ENCODE results near the gene JSRP1. TPM values are rescaled to one million over a fixed set of nuclear protein-coding genes. Genes with fewer than 3 reads are reported as not detected.

Gene JSRP1
- total RNA-seq, 1 experiment from 2014 or later: not detected

GRCh38 chr19:2251106-2252054 is 4.8 kb downstream of the JSRP1 start:
- DNase-seq (ENCODE audit: low read depth): no peak
- in situ Hi-C loops (cut with HindIII; ENCODE audit: low pct_unique_long_range_greater_than_20kb, low sequenced_read_pairs): no loop called here

- in situ Hi-C loops (cut with HindIII; ENCODE audit: low pct_unique_long_range_greater_than_20kb, low sequenced_read_pairs): no loop called here
- no peak for DNase-seq (ENCODE audit: low read depth)
These were observed 5.5 kb downstream of the JSRP1 start for GRCh38 chr19:2250766-2251105.

- in situ Hi-C loops (cut with HindIII; ENCODE audit: low pct_unique_long_range_greater_than_20kb, low sequenced_read_pairs): no loop called here
- DNase-seq (ENCODE audit: low read depth): no peak
These were observed 6.1 kb downstream of the JSRP1 start for GRCh38 chr19:2249880-2250765.

- in situ Hi-C loops (cut with HindIII; ENCODE audit: low pct_unique_long_range_greater_than_20kb, low sequenced_read_pairs): no loop called here
- DNase-seq (ENCODE audit: low read depth): no peak
These were observed 7.0 kb downstream of the JSRP1 start, which contains the start of gene AMH for GRCh38 chr19:2249010-2249866. AMH (plus strand) TSS chr19:2249323; CDS start chr19:2249333, 10 bp downstream.

- no peak for DNase-seq (ENCODE audit: low read depth)
- in situ Hi-C loops (cut with HindIII; ENCODE audit: low pct_unique_long_range_greater_than_20kb, low sequenced_read_pairs): no loop called here
These were observed 7.8 kb downstream of the JSRP1 start for GRCh38 chr19:2248136-2249009.

GRCh38 chr19:2247433-2248101 is 8.7 kb downstream of the JSRP1 start:
- DNase-seq (ENCODE audit: low read depth): no peak
- in situ Hi-C loops (cut with HindIII; ENCODE audit: low pct_unique_long_range_greater_than_20kb, low sequenced_read_pairs): no loop called here

- no peak for DNase-seq (ENCODE audit: low read depth)
- in situ Hi-C loops (cut with HindIII; ENCODE audit: low pct_unique_long_range_greater_than_20kb, low sequenced_read_pairs): no loop called here
These were observed 9.3 kb downstream of the JSRP1 start for GRCh38 chr19:2246801-2247361.

- no peak for DNase-seq (ENCODE audit: low read depth)
- in situ Hi-C loops (cut with HindIII; ENCODE audit: low pct_unique_long_range_greater_than_20kb, low sequenced_read_pairs): no loop called here
These were observed 10.1 kb downstream of the JSRP1 start for GRCh38 chr19:2246014-2246620.

GRCh38 chr19:2245273-2245672 is 10.9 kb downstream of the JSRP1 start:
- no peak for DNase-seq (ENCODE audit: low read depth)
- in situ Hi-C loops (cut with HindIII; ENCODE audit: low pct_unique_long_range_greater_than_20kb, low sequenced_read_pairs): no loop called here

GRCh38 chr19:2244486-2244885 is 11.7 kb downstream of the JSRP1 start:
- no peak for DNase-seq (ENCODE audit: low read depth)

GRCh38 chr19:2244125-2244411 is 12.1 kb downstream of the JSRP1 start:
- no peak for DNase-seq (ENCODE audit: low read depth)
- in situ Hi-C loops (cut with HindIII; ENCODE audit: low pct_unique_long_range_greater_than_20kb, low sequenced_read_pairs): no loop called here

More at GRCh38 chr19:2244486-2244885, 11.7 kb downstream of the JSRP1 start:
- in situ Hi-C loops (cut with HindIII; ENCODE audit: low pct_unique_long_range_greater_than_20kb, low sequenced_read_pairs): no loop called here

GRCh38 chr19:2243274-2244124 is 12.7 kb downstream of the JSRP1 start:
- in situ Hi-C loops (cut with HindIII; ENCODE audit: low pct_unique_long_range_greater_than_20kb, low sequenced_read_pairs): no loop called here
- no peak for DNase-seq (ENCODE audit: low read depth)

- in situ Hi-C loops (cut with HindIII; ENCODE audit: low pct_unique_long_range_greater_than_20kb, low sequenced_read_pairs): no loop called here
- no peak for DNase-seq (ENCODE audit: low read depth)
These were observed 13.4 kb downstream of the JSRP1 start for GRCh38 chr19:2242816-2243215.

- in situ Hi-C loops (cut with HindIII; ENCODE audit: low pct_unique_long_range_greater_than_20kb, low sequenced_read_pairs): no loop called here
These were observed 14.1 kb downstream of the JSRP1 start for GRCh38 chr19:2242092-2242537.

GRCh38 chr19:2240881-2241760 is 15.1 kb downstream of the JSRP1 start:
- no peak for DNase-seq (ENCODE audit: low read depth)
- in situ Hi-C loops (cut with HindIII; ENCODE audit: low pct_unique_long_range_greater_than_20kb, low sequenced_read_pairs): no loop called here

More at GRCh38 chr19:2242092-2242537, 14.1 kb downstream of the JSRP1 start:
- DNase-seq (ENCODE audit: low read depth): no peak
